ENCODE measurements around the gene AMACR. TPM values are rescaled to one million over a fixed set of nuclear protein-coding genes. Genes with fewer than 3 reads are reported as not detected.

Gene AMACR
- total RNA-seq, 1 experiment from 2014 or later: 20.6 TPM

GRCh38 chr5:33937017-33937706 lies 70.7 kb downstream of the AMACR start:
- no peaks in the 10 kb centered on the region for H3K4me1 ChIP-seq (ENCODE audit: control insufficient read depth, insufficient read depth, low read length)
- no TSS peak for BruUV-seq (replicated peaks)
- H3K27me3 ChIP-seq (ENCODE audit: control insufficient read depth, insufficient read depth, low read length): peaks cover 15% of the 10 kb centered on the region
- H3K36me3 ChIP-seq (ENCODE audit: control insufficient read depth, insufficient read depth, low read length): no peaks in the 10 kb centered on the region
- ChIA-PET POLR2A (no interaction called here), CTCF (no interaction called here)
- H3K9me3 ChIP-seq (ENCODE audit: control insufficient read depth, insufficient read depth, low read depth, low read length): no peaks in the 10 kb centered on the region
- H3K27ac ChIP-seq (ENCODE audit: low read length): no peak overlapping the region
- intact Hi-C loops (cut with micrococcal nuclease; ENCODE audit: unreplicated experiment) (loop anchor here (10.0 kb wide), 2 partner anchors 352 to 462 kb away; no protein-coding TSS in a partner anchor), in situ Hi-C loops (cut with HindIII; ENCODE audit: low pct_unique_long_range_greater_than_20kb, low sequenced_read_pairs) (no loop called here)
- ATAC-seq: no peak
- H3K4me3 ChIP-seq (ENCODE audit: low read depth in 2 of 2, low read length in 2 of 2): no peak overlapping the region
- no peak for DNase-seq (ENCODE audit: low read depth, low spot score)
- TF ChIP-seq, protein P1, sequence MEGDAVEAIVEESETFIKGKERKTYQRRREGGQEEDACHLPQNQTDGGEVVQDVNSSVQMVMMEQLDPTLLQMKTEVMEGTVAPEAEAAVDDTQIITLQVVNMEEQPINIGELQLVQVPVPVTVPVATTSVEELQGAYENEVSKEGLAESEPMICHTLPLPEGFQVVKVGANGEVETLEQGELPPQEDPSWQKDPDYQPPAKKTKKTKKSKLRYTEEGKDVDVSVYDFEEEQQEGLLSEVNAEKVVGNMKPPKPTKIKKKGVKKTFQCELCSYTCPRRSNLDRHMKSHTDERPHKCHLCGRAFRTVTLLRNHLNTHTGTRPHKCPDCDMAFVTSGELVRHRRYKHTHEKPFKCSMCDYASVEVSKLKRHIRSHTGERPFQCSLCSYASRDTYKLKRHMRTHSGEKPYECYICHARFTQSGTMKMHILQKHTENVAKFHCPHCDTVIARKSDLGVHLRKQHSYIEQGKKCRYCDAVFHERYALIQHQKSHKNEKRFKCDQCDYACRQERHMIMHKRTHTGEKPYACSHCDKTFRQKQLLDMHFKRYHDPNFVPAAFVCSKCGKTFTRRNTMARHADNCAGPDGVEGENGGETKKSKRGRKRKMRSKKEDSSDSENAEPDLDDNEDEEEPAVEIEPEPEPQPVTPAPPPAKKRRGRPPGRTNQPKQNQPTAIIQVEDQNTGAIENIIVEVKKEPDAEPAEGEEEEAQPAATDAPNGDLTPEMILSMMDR (IDR thresholded peaks at IDR 0.05): no peak

- CTCF ChIA-PET: no interaction called here
- in situ Hi-C loops (cut with HindIII; ENCODE audit: low pct_unique_long_range_greater_than_20kb, low sequenced_read_pairs) (no loop called here), intact Hi-C loops (cut with micrococcal nuclease; ENCODE audit: unreplicated experiment) (loop anchor here (10.0 kb wide), 2 partner anchors 352 to 462 kb away; no protein-coding TSS in a partner anchor)
- H3K9me3 ChIP-seq (ENCODE audit: control insufficient read depth, insufficient read depth, low read depth, low read length): no peaks in the 10 kb centered on the region
- no peak within 1 kb of the TSS for H3K27ac ChIP-seq (ENCODE audit: low read length)
- POLR2A ChIA-PET: no interaction called here
- TF ChIP-seq POLR2AphosphoS5 (IDR thresholded peaks at IDR 0.05; ENCODE audit: low read depth, low read length): no peak
- TF ChIP-seq, protein P1 (IDR thresholded peaks at IDR 0.05): no peak
- H3K27me3 ChIP-seq (ENCODE audit: control insufficient read depth, insufficient read depth, low read length): peaks cover 15% of the 10 kb centered on the region
- no peaks in the 10 kb centered on the region for H3K36me3 ChIP-seq (ENCODE audit: control insufficient read depth, insufficient read depth, low read length)
- no peak within 1 kb of the TSS for H3K4me3 ChIP-seq (ENCODE audit: low read depth in 2 of 2, low read length in 2 of 2)
- ATAC-seq (no peak), DNase-seq (ENCODE audit: low read depth, low spot score) (no peak)
- BruUV-seq (replicated peaks): no TSS peak
- H3K4me1 ChIP-seq (ENCODE audit: control insufficient read depth, insufficient read depth, low read length): no peaks in the 10 kb centered on the region
These were observed 71.4 kb downstream of the AMACR start, which contains the start of gene RXFP3 for GRCh38 chr5:33936381-33937016. Gene RXFP3 (plus strand): TSS chr5:33936386. CDS start chr5:33936741, 355 bp downstream.

Other genes starting within 250 kb of the AMACR start
- 0.15 TPM for gene ADAMTS12, start 116.1 kb downstream of the AMACR start, total RNA-seq (2021; ENCODE audit: unreplicated experiment)
- gene RXFP3, start 71.7 kb downstream of the AMACR start, total RNA-seq (2021; ENCODE audit: unreplicated experiment): not detected
- gene SLC45A2, start 23.4 kb downstream of the AMACR start, total RNA-seq (2021; ENCODE audit: unreplicated experiment): not detected
- 2.1 TPM for gene C1QTNF3, start 35.2 kb upstream of the AMACR start, total RNA-seq (2021; ENCODE audit: unreplicated experiment)

Measured in Panc1 (cell line).